Inflammatory macrophage treated with lipopolysaccharide for 1 hour (primary cell): Measurements from ENCODE around the gene CA10.

Experiments
- DNase-seq, 2 donors: peaks; one replicate each; pipeline ENCODE4 v3.0.0-alpha.2; 2020 to 2022

CA10 gene

DNA sequence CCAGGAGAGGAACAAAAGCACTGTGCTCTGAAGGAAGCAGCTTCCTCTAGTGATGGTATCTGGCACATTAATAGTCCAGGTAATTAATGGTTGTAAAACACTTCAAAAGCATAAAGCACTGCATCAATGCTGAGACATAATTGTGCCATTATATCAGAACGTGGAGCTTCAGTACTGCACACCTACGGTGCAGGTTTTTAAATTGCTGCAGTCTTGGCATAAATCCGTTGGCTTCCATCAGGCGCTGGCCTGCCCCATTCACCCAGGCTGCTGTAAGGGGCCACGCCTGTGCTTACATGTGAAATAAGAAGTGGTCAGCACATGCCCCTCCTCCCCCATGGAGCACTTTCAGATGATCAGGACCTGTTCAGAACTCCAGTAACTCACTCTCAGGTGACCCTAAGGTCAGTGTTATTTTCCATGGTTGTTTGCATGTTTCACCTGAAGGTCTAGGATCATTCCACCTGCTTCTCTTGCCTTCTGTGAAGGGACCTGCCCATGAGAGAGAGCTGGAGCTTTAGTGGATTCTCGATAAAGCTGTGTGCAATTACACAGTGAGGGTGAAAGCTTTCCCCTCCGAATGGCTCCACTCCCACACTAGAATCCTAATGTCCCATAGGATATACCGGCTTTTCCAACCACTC, 345.3 kb downstream of the CA10 start:
- DNase-seq, result no peak

DNA sequence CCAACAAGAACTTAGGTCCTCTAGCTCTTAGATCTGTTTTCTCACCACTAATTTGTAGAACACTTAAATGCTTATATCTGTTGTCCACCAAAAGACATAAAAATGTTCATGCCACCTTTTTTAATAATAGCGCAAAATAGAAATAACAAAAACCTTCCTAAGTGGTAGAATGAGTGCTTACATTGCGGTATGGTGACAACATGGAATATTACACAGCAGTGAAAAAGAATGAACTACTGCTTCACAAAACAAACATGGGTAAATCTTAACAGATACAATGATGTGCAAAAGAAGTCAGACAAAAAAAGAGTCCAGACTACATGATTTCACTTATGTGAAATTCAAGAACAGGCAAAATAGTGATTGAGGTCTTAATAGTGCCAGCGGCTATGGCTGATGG, 351.1 kb downstream of the CA10 start:
- no peak for DNase-seq

DNA sequence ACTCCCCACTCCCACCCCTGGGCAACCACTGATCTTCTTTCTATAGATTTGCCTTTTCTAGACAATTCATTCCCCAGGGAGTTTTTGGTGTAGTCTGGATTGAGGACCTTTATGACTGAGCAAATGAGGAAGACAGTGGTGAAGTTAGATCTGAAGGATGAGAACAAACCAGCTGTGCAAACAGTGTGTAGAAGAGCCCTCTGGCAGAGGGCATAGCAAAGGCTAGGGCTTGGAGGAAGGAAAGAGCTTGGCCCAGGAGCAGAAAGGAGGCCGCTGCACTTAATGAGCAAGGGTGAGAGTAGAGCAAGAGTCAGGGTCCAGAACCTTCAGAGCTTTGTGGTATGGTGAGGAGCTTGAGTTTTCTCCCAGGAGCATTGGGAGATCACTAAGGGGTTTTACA, 352.7 kb downstream of the CA10 start:
- DNase-seq, result no peak

DNA sequence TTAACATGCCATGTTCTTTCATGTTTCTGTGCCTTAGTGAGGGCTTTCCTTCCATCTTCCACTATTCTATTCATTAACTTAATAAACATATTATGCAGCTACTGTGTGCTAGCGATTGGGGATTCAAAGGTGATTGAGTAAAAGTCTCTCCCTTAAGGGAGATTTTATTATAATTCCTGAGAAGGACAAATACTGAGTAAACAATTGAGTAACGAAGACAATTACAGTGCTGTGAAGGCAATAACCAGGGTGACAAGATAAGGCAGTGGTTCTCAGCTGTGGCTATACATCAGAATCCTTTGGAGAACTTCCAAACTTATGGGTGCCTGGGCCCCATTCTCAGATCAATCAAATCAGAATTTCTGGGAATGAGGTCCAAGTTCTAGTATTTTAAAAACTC, 353.3 kb downstream of the CA10 start:
- no peak for DNase-seq

DNA sequence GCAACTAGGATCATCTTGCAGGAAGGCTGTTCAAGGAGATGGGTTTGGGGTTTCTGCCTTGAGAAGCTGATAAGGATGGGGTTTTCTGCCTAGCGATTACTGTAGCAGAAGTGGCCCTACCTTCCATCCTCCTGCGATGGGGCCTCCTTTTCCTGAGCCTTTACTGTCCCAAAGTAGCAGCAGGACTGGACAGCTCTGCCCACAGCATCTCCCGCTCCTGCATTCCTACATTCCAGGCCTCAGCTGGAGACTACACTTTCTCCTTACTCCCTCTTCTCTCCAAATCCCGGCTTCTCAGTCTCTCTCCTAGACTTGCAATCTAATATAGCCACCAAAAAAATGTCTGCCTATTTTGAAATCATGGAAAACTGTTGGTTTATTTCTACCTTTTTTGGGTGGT, 355.4 kb downstream of the CA10 start:
- no peak for DNase-seq

DNA sequence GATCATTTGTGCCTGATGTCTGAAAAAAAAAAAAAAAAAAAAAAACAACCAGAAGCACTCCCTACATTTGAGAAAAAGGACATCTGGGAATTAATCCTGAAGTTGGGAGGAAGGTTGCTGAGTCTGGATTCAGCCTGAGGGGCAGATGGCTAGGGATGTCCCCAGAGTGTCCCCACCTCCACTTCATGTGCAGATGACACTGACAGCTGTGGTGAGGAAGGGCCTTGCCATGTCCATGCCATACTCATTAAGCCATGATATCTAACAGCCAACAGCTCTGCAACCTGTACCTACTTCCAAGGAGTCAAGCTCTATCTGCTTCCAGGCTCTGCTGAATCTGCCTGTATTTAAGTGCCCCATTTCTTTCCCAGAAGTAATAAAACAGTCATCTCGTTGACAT, 356.0 kb downstream of the CA10 start:
- DNase-seq, result no peak

DNA sequence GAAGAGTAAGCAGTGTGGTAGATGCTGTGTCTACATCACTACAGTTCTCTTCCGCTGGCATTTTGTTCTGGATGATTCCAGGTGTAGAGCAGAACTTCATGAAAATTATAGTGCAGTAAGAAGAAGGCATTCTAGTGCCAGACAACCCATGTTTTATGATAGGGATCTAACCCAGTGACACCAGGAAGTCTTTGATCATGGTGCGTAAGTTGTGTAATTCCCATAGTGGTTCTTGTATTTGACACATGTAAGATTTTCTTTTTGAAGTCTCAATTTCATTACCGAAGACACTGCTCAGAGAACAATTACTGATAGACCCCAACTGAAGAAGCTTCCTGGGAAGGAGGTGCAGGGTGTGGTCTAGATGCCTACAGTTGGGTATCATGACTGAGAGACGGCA, 356.9 kb downstream of the CA10 start:
- no peak for DNase-seq

DNA sequence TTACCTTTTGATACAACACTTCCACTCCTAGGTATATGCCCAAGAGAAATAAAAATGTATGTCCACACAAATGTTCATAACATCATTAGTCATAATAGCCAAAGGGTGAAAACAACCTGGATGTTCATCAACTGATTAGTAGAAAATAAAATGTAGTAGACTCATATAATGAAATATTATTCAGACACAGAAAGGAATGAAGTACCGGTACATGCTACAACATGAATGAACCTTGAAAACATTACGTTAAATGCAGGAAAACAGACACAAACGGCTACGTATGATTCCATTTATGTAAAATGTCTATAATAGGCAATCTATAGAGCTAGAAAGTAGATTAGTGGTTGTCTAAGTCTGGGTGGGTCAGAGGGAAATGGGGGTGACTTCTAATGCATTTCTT, 358.5 kb downstream of the CA10 start:
- no peak for DNase-seq

DNA sequence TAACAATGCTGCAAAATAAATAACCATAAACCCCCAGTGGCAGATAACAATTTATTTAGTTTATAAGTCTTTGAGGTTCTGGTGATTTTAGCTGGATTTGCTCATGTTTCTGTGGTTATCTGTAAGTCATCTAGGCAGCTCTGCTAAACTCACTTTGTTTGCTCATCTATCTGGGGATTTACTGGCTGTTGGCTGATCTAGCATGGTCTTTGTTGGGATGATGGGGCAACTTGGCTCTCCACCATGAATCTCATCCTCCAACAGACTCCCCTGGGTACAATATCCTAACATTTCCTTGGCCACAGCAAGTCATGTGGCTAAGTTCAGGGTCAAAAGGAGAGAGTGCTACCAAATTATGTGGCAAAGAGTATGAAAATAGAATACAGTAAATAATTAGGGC, 359.3 kb downstream of the CA10 start:
- DNase-seq, result no peak

DNA sequence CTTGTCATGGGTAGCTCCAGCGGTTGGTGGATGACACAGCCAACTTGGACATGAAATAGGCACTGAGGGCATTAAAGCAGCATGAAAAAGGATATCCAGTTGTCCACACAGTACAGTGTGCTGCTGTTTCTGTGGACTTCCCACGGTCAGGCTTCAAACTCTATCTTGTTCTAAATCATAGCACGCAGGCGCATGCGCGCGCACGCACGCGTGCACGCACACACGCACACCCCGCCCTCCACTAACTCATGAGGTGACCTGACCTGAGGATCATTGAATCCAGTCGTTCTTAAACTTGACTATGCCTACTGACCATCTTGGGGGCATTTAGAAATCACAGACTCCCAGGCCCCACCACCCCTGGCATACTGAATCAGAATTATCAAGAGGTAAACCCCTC, 361.4 kb downstream of the CA10 start:
- no peak for DNase-seq

DNA sequence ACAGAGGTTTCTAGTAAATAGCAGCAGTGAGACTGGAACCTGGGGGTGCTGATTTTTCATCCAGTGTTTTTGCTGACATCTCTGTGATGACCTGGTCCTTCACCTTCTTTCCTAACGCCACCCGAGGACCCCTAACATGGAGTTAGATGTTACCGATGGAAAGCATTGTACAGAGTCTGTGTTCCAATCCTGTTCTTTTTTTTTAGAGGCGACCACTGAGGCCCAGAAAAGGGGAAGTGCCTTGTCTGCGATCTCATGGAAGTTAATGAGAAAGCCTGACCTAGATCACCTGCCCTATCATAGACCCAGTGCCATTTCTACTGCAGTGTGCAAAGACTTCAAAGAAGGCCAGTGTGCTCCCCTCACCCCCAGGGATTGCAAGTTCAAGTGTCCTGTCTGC, 362.5 kb downstream of the CA10 start:
- DNase-seq, result no peak

DNA sequence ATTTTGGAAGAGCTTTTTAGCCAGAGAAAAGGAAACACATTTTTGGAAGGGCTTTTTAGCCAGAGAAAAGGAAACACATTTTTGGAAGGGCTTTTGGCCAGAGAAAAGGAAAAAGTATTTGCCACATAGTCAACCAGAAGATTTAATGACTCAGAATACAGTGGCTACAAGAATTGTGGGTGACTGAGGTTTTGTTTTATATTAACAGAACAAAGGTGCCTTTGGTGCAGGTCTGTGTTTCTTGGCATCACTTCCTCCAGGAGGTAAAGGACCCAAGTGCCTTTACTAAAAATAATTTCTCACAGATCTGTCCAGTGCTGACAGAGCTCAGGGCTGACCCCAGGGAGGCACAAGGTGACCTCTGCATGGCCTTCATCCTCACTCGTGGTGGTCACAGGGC, 363.1 kb downstream of the CA10 start:
- DNase-seq, result no peak

DNA sequence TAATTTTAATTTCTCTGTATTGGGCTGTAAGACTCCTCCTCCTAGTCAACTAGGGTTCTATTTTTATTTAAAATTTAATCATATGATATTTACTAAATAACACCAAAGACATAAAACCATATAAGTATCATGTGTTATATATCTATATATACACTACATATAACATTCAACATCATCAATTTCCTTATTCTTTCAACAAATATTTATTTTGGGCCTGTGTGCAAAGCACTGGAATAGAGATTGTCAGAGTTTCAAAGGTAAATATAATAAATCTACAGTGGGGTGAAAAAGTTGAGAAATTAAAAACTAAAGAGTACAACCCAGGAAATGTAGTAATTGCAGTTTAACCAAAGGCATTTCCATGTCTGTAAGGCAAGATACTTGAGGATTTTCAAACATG, 364.0 kb downstream of the CA10 start:
- DNase-seq, result no peak

DNA sequence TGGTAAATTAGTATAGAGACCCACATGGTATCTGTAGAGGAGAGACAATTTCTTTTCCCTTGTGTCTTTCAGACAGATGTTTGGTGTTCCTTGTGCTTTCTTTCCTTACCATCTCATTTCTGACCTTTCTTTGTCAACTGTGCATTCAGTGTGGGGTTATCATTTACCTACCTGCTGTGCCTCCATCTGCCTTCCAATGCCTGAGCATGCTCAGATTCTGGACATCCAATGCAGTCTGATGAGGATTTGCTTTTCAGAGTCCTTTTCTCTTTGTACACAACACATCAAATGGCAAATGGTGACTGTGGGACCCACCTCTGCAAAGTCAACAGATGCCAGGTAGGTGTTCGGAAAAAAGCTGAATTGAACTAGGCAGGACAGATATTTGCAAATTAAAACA, 364.8 kb downstream of the CA10 start:
- DNase-seq, result no peak

DNA sequence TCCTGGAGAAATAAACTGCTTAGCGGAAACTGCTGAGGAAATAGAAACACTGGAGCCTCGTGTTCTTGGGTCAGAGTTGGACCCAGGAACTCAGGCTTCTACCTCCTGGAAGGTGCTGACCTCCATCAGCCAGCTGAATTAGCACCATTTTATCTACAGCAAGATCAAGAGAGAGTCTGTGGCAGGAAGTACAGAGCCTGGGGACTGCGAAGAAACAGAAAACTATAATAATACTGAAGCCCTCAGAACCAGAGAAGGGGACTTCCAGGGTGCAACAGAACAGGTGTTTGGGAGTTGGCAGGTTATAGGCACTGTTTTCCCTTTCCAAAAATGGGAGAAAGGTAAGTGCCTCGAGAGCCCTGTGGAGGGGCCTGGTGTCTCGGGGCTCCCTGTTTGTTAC, 379.7 kb downstream of the CA10 start:
- no peak for DNase-seq

DNA sequence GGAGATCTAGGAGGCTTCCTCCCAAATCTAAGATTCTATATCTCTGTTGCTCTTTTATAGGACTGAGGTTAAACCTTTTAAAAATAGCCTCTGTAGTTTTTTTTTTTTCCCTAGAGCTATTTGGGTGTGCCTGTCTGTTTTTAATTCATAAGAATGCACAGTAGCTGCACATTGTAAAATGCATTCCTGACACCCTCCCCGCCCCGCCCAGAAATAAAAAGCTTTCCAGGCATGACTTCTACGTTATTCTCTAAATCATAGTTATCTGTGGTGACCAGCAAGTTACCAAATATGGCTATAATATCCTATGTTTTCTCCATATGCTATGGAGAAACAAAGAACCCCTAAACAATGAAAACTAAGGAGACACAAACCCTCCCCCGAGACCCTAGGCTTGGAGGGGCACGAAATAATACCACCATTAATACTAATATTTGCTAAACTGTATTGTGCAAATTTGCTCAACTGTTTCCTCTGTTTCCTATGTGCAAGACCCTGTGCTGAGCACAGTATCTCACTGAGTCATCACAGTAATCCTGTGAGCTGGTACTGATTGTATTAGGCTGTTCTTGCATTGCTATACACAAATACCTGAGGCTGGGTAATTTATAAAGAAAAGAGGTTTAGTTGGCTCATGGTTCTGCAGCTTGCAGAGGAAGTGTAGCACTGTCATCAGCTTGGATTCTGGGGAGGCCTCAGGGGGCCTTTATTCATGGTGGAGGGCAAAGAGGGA, 388.3 kb downstream of the CA10 start:
- no peak for DNase-seq

DNA sequence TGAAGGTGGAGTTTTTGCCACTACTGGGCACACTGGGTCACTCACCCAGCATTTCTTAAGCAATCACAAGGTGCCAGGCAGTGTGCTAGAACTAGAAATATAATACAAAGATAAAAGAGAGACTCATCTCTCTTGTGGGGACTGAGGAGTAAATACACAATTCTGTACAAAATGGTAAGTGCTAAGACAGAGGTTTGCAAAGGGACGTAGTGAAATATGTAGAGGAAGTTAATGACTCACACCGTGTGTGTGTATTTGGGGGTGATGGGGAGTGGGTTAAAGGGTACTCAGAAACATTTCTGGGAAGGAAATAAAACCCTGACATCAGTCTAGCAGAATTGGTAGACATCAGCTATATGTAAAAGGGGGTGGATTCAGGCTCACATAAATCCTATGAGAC, 389.3 kb downstream of the CA10 start:
- DNase-seq, result no peak

DNA sequence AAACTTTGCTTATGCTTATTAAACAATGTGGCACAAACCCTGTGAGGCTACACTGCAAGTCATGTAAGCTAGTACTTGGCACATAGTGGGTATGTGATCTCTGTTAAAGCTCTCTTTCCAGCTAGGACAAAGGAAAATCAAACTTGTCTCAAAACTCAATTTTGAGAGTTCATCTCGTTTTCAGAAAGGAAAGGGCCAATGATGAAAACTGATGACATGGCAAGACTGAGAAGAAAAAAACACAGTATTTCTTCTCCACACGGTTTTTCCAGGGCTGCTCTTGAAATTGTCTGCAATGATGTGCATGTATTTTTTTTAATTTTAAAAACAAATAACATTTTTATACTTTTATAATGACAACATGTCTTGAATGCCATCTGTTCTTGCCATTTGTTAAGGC, 389.8 kb downstream of the CA10 start:
- no peak for DNase-seq

DNA sequence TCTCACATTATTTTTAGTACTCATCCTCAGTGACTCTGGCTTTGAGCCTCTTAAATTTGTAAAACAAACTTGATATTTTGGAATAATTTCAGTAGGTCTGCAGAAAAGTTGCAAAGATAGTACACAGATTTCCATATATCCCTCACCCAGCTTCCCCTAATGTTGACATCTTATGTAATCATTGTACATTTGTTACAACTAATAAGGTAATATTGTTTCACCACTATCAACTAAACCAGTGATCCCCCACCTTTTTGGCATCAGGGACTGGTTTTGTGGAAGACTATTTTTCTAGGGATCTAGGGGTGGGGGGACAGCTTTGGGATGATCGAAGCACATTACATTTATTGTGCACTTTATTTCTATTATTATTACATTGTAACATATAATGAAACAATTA, 391.2 kb downstream of the CA10 start:
- no peak for DNase-seq

DNA sequence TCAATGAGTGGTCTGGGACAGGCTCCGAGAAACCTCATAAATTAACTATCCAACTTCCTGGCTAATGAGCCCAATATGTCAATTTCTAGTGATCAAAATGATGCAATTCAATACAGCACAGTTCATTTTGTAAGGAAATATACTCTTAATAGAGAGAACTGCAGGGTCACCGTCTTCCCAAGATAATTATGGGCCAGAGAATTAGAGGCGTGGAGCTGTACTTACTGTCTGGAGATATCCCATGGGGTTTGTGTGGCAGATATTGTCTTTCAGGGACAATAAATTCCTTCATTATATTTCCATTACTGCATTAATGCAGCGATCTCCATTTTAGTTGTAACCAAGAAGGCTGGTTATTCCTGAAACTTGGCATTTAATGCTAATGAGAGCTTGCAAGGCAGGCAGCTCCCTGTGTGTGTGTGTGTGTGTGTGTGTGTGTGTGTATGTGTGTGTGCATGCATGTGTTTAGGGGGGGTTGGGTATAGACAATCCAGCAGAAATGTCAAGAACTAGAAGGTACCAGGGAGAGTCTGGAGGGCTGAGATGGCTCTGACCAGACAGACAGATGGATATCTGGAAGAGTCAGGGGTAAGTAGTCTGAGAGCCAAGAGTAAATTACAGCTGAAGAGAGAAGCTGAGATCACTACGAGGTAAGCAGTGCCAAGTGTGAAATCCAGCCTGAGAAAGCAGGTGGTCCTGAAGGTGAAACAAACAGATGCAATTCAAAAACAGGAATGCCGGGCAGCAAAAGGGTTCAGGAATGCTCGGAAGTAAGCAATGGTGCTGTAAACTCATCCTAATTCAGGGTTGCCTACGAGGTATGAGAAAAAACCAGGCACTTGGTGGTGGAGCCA, 393.0 kb downstream of the CA10 start:
- no peak for DNase-seq

DNA sequence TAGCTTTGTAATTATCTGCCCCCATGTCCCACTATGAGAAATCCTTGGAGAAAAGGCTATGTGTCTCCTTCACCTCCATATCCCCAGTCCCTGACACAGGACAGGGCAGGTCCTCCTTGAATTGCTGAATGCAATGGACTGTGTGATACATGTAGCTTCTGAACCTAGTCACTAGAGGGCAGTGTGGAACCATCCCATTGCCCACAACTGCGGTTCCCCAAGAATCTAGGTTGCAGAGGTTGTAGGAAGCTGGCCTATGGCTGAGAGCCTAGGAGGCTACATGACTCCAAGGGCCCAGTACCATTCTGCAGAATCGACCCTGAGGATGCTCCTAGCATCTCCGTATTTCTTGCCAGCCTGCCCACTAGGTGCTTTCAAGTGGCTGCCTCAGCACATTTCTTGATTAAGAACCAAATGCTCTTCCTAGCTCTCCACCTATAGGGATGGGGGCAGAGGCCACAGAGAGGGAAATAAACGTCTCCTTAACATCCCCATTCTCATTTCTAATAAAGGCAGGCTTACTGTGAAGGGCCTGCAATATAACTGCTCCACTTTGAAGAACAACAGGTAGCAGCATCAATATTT, 394.0 kb downstream of the CA10 start:
- DNase-seq, result peak; percentile 26 to 59

DNA sequence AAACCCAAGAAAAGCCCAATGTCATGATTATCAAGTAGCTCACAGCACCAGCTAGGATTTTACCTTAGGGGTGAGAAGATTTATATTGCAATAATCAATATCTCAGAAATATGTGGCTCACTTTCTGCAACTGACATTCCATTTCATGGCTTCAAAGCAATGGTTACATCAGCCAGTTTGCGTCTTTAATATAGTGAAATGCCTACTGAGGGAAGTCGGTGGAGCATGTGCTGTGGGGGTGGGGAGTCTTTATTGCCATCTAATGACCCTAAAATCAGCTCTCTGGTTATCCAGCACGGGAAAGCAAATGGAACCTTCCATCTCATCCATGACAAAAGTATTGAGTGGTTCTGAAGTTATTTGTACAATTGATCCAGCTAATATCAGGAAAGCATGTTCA, 395.5 kb downstream of the CA10 start:
- DNase-seq, result no peak

DNA sequence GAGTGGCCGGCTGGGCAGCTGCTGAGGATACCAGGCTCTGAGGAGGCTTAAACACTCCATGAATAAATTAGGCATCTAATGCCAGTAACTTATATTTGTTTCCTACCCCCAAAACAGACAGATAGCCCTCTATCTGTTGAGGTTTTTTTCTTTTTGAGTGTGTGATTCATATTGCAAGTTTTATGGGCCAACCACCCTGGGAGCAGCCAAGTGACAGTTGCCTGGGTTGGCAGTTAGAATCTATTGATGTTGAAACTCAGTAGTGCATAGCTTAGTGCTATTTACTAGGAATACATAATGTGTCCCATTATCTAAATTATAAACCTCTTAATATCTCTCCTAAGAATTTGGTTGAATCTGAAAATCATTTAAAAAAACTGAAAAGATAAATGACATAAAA, 397.4 kb downstream of the CA10 start:
- no peak for DNase-seq

DNA sequence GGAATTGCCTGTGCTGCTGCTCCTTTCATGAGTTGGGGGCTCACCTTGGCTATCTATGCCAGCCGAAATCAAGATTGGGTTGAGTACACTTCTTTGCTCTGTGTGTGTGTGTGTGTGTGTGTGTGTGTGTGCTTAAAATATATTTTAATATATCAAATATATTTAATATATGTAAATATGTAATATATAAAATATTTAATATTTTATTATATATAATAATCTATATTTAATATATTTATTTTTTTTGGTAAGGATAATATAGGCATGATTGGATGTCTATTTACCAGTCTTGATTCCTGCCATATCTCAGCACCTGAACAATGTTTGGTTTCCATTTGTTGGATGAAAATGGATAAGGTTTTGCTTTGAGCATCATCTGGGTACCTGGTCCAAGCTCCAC, 399.3 kb downstream of the CA10 start:
- DNase-seq, result no peak
